ENCODE data around the gene CLIP1.

- TF ChIP-seq CTCF (conservative IDR thresholded peaks at IDR 0.05; ENCODE audit: low read length) (no peak), EZH2phosphoT487 (IDR thresholded peaks at IDR 0.05; ENCODE audit: borderline replicate concordance, low read depth, low read length) (no peak)
These were observed 4.9 kb upstream of the CLIP1 start for GRCh38 chr12:122427403-122427802.
